ENCODE results near the gene PPP1R13L.

PPP1R13L gene

GRCh38 chr19:45352914-45353796 lies 51.7 kb downstream of the PPP1R13L start:
- DNase-seq (ENCODE audit: extremely low read depth, low read depth): no peak
- no peak for TF ChIP-seq CTCF (IDR thresholded peaks at IDR 0.05; ENCODE audit: low read depth, low read length)

GRCh38 chr19:45352471-45352870 lies 52.4 kb downstream of the PPP1R13L start:
- no peak for DNase-seq (ENCODE audit: extremely low read depth, low read depth)
- TF ChIP-seq CTCF (IDR thresholded peaks at IDR 0.05; ENCODE audit: low read depth, low read length): no peak

- no peak for TF ChIP-seq CTCF (IDR thresholded peaks at IDR 0.05; ENCODE audit: low read depth, low read length)
- DNase-seq (ENCODE audit: extremely low read depth, low read depth): no peak
Observed at GRCh38 chr19:45352062-45352461, 52.8 kb downstream of the PPP1R13L start.

GRCh38 chr19:45351401-45351952 lies 53.4 kb downstream of the PPP1R13L start:
- DNase-seq (ENCODE audit: extremely low read depth, low read depth): no peak
- no peak for TF ChIP-seq CTCF (IDR thresholded peaks at IDR 0.05; ENCODE audit: low read depth, low read length)

- TF ChIP-seq CTCF (IDR thresholded peaks at IDR 0.05; ENCODE audit: low read depth, low read length): no peak
- DNase-seq (ENCODE audit: extremely low read depth, low read depth): no peak
Observed at GRCh38 chr19:45350477-45351058, 54.3 kb downstream of the PPP1R13L start.

- no peak for TF ChIP-seq CTCF (IDR thresholded peaks at IDR 0.05; ENCODE audit: low read depth, low read length)
- no peak for DNase-seq (ENCODE audit: extremely low read depth, low read depth)
Observed at GRCh38 chr19:45349430-45349941, 55.4 kb downstream of the PPP1R13L start.

- no peak for TF ChIP-seq CTCF (IDR thresholded peaks at IDR 0.05; ENCODE audit: low read depth, low read length)
- no peak for DNase-seq (ENCODE audit: extremely low read depth, low read depth)
Observed at GRCh38 chr19:45349126-45349415, 55.8 kb downstream of the PPP1R13L start.

Data from AG09319 (cell line).